ENCODE measurements around the gene ARPC1A. TPM values are rescaled to one million over a fixed set of nuclear protein-coding genes. Genes with fewer than 3 reads are reported as not detected.
A peak's percentile ranks its signal among the peaks of the same experiment; 100 is the strongest.
"Not testable (repeated sequence)": the region's sequence is repeated elsewhere in the genome, so short reads cannot be mapped to it uniquely, and the experiment has no call there.

The ARPC1A gene
- total RNA-seq, 3 donors from 2014 or later (not counting 1 experiment from before 2014, with no cell fraction given): 38.1 to 48.1 (median 47.9) TPM

DNA sequence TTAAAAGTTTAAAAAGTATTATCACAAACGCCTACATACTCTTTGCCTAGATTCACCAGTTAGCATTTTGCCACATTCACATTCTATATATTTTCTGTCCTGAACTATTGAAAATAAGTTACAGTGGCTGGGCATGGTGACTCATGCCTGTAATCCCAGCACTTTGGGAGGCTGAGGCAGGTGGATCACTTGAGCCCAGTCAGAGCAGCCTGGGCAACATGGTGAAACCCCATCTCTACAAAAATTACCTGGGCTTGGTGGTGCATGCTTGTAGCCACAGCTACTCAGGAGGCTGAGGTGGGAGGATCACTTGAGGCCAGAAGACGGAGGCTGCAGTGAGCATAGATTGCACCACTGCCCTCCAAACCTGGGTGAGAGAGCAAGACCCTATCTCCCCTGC, 5.3 kb downstream of the ARPC1A start:
- Histone ChIP-seq H3K27ac (ENCODE audit: low read length) (peak overlapping the region; percentile 4), H3K4me1 (ENCODE audit: control insufficient read depth, insufficient read depth, low read length) (peaks cover 35% of the 10 kb centered on the region), H3K36me3 (ENCODE audit: control insufficient read depth, insufficient read depth, low read length) (peaks cover 16% of the 10 kb centered on the region), H3K27me3 (ENCODE audit: control insufficient read depth, insufficient read depth, low read length) (no peaks in the 10 kb centered on the region), H3K4me3 (ENCODE audit: low read length) (no peak overlapping the region), H3K9me3 (ENCODE audit: control insufficient read depth, insufficient read depth, low read length) (no peaks in the 10 kb centered on the region)
- Mint-ChIP-seq H3K9me3 (no peaks in the 10 kb centered on the region), H3K36me3 (no peaks in the 10 kb centered on the region), H3K4me3 (no peak overlapping the region), H3K27ac (peak overlapping the region; percentile 67 to 90), H3K27me3 (ENCODE audit: low read depth in 2 of 2) (no peaks in the 10 kb centered on the region), H3K4me1 (peaks cover 56 to 60% of the 10 kb centered on the region in 2 donors)
- DNase-seq (no peak), ATAC-seq (peak in 1 of 3 donors; percentile 14)
- intact Hi-C loops (cut with micrococcal nuclease): no loop called here
- TF ChIP-seq, protein P1, sequence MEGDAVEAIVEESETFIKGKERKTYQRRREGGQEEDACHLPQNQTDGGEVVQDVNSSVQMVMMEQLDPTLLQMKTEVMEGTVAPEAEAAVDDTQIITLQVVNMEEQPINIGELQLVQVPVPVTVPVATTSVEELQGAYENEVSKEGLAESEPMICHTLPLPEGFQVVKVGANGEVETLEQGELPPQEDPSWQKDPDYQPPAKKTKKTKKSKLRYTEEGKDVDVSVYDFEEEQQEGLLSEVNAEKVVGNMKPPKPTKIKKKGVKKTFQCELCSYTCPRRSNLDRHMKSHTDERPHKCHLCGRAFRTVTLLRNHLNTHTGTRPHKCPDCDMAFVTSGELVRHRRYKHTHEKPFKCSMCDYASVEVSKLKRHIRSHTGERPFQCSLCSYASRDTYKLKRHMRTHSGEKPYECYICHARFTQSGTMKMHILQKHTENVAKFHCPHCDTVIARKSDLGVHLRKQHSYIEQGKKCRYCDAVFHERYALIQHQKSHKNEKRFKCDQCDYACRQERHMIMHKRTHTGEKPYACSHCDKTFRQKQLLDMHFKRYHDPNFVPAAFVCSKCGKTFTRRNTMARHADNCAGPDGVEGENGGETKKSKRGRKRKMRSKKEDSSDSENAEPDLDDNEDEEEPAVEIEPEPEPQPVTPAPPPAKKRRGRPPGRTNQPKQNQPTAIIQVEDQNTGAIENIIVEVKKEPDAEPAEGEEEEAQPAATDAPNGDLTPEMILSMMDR (IDR thresholded peaks at IDR 0.05): no peak
- WGBS (ENCODE audit: insufficient coverage): 100% methylated on average over 2 of the region's 2 CpGs

DNA sequence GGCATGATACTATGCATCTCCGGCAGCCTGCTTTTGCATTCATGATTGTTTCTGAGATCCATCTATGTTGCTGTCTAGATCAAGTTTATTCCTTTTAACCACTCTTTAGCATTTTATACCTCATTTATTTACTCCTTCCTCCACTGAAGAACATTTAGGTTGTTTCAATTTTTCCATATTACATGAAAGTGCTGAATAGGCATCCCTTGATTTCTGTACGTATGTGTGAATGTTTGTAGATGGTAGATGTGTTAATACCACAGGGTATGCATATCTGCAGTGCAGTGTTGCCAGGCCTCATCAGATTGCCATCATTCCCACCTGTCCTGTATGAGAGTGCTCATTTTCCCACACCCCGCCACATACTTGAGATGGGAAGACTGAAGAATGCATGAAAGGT, 13.9 kb downstream of the ARPC1A start:
- Mint-ChIP-seq H3K4me3 (no peak overlapping the region), H3K27me3 (ENCODE audit: low read depth in 2 of 2) (no peaks in the 10 kb centered on the region), H3K4me1 (no peaks in the 10 kb centered on the region), H3K9me3 (no peaks in the 10 kb centered on the region), H3K27ac (peak overlapping the region in 1 of 2 donors; percentile 6), H3K36me3 (peaks cover 12% of the 10 kb centered on the region)
- Histone ChIP-seq H3K36me3 (ENCODE audit: control insufficient read depth, insufficient read depth, low read length) (peaks cover 63% of the 10 kb centered on the region), H3K4me1 (ENCODE audit: control insufficient read depth, insufficient read depth, low read length) (no peaks in the 10 kb centered on the region), H3K9me3 (ENCODE audit: control insufficient read depth, insufficient read depth, low read length) (no peaks in the 10 kb centered on the region), H3K27me3 (ENCODE audit: control insufficient read depth, insufficient read depth, low read length) (no peaks in the 10 kb centered on the region), H3K4me3 (ENCODE audit: low read length) (no peak overlapping the region), H3K27ac (ENCODE audit: low read length) (no peak overlapping the region)
- intact Hi-C loops (cut with micrococcal nuclease): no loop called here
- TF ChIP-seq, protein P1 (IDR thresholded peaks at IDR 0.05): no peak
- 100% methylated on average over 1 of the region's 3 CpGs for WGBS (ENCODE audit: insufficient coverage)
- ATAC-seq (no peak), DNase-seq (no peak)

DNA sequence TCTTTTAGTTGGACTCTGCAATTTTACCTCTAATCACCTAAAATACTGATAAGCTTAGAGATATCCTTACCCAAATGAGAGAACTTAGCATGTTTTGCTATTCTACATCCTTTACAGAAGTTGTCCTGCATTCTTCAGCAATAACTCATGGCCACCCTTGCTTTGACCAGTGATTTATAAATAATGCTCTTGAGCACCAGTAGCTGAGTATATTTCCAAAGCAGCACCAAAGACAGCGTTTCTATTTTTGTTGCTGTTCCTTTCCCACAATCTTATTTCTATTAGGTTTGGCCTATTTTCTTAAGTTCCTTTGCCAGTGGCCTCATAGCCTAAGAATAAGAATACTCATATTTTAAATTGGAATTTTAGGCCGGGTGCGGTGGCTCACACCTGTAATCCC, 15.0 kb downstream of the ARPC1A start:
- Mint-ChIP-seq H3K27me3 (ENCODE audit: low read depth in 2 of 2) (no peaks in the 10 kb centered on the region), H3K4me3 (no peak overlapping the region), H3K9me3 (no peaks in the 10 kb centered on the region), H3K27ac (no peak overlapping the region), H3K36me3 (peaks cover 12% of the 10 kb centered on the region), H3K4me1 (no peaks in the 10 kb centered on the region)
- Histone ChIP-seq H3K27ac (ENCODE audit: low read length) (no peak overlapping the region), H3K27me3 (ENCODE audit: control insufficient read depth, insufficient read depth, low read length) (no peaks in the 10 kb centered on the region), H3K4me3 (ENCODE audit: low read length) (no peak overlapping the region), H3K9me3 (ENCODE audit: control insufficient read depth, insufficient read depth, low read length) (no peaks in the 10 kb centered on the region), H3K4me1 (ENCODE audit: control insufficient read depth, insufficient read depth, low read length) (no peaks in the 10 kb centered on the region), H3K36me3 (ENCODE audit: control insufficient read depth, insufficient read depth, low read length) (peaks cover 68% of the 10 kb centered on the region)
- DNase-seq (no peak), ATAC-seq (no peak)
- intact Hi-C loops (cut with micrococcal nuclease): no loop called here
- TF ChIP-seq, protein P1 (IDR thresholded peaks at IDR 0.05): no peak
- 95% methylated on average over 3 of the region's 3 CpGs for WGBS (ENCODE audit: insufficient coverage)

DNA sequence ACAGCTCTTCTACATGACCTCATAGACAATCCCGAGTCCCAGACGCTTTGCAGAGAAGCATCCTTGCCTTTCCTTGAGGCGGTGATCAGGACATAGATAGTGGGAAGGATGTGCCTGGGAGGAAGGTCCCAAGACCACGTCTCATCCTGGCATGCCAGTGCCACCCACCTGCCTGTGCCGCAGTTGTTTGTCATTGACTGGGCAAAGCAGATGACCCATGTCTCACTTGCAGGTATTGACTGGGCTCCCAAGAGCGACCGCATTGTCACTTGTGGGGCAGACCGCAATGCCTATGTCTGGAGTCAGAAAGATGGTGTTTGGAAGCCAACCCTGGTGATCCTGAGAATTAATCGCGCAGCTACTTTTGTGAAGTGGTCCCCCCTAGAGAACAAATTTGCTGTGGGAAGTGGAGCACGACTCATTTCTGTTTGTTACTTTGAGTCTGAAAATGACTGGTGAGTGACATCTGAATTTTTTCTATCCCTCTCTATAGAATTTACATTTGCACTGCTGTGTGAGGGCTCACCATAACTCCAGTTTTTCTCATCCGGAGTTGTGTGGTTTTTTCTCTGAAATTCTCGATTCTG, 18.5 kb downstream of the ARPC1A start:
- Mint-ChIP-seq H3K36me3 (peaks cover 6% of the 10 kb centered on the region), H3K27ac (no peak overlapping the region), H3K4me1 (no peaks in the 10 kb centered on the region), H3K27me3 (ENCODE audit: low read depth in 2 of 2) (no peaks in the 10 kb centered on the region), H3K9me3 (no peaks in the 10 kb centered on the region), H3K4me3 (no peak overlapping the region)
- no peak for ATAC-seq
- no peaks in the 10 kb centered on the region for H3K27me3 ChIP-seq (ENCODE audit: control insufficient read depth, insufficient read depth, low read length)
- H3K4me3 ChIP-seq (ENCODE audit: low read length): no peak overlapping the region
- peaks cover 62% of the 10 kb centered on the region for H3K36me3 ChIP-seq (ENCODE audit: control insufficient read depth, insufficient read depth, low read length)
- TF ChIP-seq, protein P1 (IDR thresholded peaks at IDR 0.05): no peak
- no peaks in the 10 kb centered on the region for H3K4me1 ChIP-seq (ENCODE audit: control insufficient read depth, insufficient read depth, low read length)
- WGBS (ENCODE audit: insufficient coverage): 97% methylated on average over 10 of the region's 13 CpGs
- H3K9me3 ChIP-seq (ENCODE audit: control insufficient read depth, insufficient read depth, low read length): no peaks in the 10 kb centered on the region
- H3K27ac ChIP-seq (ENCODE audit: low read length): no peak overlapping the region
- intact Hi-C loops (cut with micrococcal nuclease): no loop called here
- DNase-seq: no peak

DNA sequence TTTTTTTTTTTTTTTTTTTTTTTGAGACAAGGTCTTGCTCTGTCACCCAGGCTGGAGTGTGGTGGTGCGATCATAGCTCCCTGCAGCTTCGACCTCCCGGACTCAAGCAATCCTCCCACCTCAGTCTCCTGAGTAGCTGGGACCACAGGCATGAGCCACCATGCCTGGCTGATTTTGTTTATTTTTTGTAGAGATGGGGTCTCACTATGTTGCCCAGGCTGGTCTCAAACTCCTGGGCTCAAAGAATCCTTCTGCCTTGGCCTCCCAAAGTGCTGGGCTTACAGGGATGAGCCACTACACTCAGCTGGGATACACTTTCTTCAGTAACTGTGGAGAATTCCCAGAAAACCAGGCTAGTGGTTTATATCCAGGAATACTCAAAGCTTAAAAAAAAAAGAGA, 24.9 kb downstream of the ARPC1A start:
- H3K36me3 Mint-ChIP-seq: not testable (repeated sequence)
- WGBS (ENCODE audit: insufficient coverage): 92% methylated on average over 3 of the region's 3 CpGs

More for the DNA sequence above, 24.9 kb downstream of the ARPC1A start:
- DNase-seq; H3K4me1 ChIP-seq (ENCODE audit: control insufficient read depth, insufficient read depth, low read length); H3K27me3 Mint-ChIP-seq (ENCODE audit: low read depth in 2 of 2); H3K4me3 Mint-ChIP-seq; H3K27ac Mint-ChIP-seq; H3K4me1 Mint-ChIP-seq; H3K27me3 ChIP-seq (ENCODE audit: control insufficient read depth, insufficient read depth, low read length); H3K27ac ChIP-seq (ENCODE audit: low read length); H3K9me3 ChIP-seq (ENCODE audit: control insufficient read depth, insufficient read depth, low read length); intact Hi-C loops (cut with micrococcal nuclease); ATAC-seq; H3K9me3 Mint-ChIP-seq; H3K4me3 ChIP-seq (ENCODE audit: low read length): not testable (repeated sequence)
- peaks cover 63% of the 10 kb centered on the region for H3K36me3 ChIP-seq (ENCODE audit: control insufficient read depth, insufficient read depth, low read length)
